ENCODE results near the gene OGDH.
"Not testable (repeated sequence)": the region's sequence is repeated elsewhere in the genome, so short reads cannot be mapped to it uniquely, and the experiment has no call there.

Gene OGDH

DNA sequence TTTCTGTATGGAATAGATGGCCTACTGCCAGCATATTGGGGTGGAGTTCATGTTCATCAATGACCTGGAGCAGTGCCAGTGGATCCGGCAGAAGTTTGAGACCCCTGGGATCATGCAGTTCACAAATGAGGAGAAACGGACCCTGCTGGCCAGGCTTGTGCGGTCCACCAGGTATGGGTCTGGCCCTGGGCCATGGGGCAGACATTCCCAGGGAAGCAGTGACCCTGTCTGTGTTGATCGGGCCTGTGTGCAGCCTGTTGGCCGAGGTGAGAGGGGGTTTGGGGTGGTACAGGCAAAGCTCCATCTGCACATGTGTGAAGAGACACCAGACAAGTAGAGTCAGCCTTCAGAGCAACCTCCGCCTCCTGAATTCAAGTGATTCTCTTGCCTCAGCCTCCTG is 67.3 kb downstream of the OGDH start:
- no peak for DNase-seq

GRCh38 chr7:44674381-44674780 is 68.0 kb downstream of the OGDH start:
- DNase-seq, result no peak

- no peak for DNase-seq
These were observed 70.3 kb downstream of the OGDH start for GRCh38 chr7:44676776-44677175.

GRCh38 chr7:44678101-44678470 is 71.7 kb downstream of the OGDH start:
- DNase-seq, result no peak

- DNase-seq, result no peak
These were observed 72.2 kb downstream of the OGDH start for GRCh38 chr7:44678471-44679179.

GRCh38 chr7:44681645-44682044 is 75.2 kb downstream of the OGDH start:
- no peak for DNase-seq

DNA sequence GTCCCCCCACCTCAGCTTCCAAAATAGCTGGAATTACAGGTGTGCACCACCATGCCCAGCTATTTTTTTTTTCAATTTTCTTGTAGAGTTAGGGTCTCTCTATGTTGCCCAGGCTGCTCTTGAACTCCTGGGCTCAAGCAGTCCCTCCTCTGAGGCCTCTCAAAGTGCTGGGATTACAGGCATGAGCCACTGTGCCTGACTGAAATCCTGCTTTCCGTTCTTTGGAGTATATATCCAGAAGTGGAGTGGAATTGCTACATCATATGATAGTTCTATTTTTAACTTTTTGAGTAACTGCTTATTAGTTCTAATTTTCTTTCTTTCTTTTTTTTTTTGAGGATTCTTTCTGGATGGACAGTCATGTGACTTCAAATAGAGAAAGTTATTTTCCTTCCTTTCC is 79.3 kb downstream of the OGDH start:
- no peak for DNase-seq

- DNase-seq, result no peak
These were observed 83.0 kb downstream of the OGDH start for GRCh38 chr7:44689427-44689826.

GRCh38 chr7:44693641-44694313 is 87.3 kb downstream of the OGDH start:
- DNase-seq, result no peak

GRCh38 chr7:44694326-44694725 is 87.9 kb downstream of the OGDH start:
- DNase-seq, result no peak

- DNase-seq, result no peak
These were observed 88.3 kb downstream of the OGDH start for GRCh38 chr7:44694766-44695165.

- DNase-seq, result no peak
These were observed 89.3 kb downstream of the OGDH start for GRCh38 chr7:44695756-44696155.

GRCh38 chr7:44696728-44697127 is 90.3 kb downstream of the OGDH start:
- DNase-seq, result no peak

DNA sequence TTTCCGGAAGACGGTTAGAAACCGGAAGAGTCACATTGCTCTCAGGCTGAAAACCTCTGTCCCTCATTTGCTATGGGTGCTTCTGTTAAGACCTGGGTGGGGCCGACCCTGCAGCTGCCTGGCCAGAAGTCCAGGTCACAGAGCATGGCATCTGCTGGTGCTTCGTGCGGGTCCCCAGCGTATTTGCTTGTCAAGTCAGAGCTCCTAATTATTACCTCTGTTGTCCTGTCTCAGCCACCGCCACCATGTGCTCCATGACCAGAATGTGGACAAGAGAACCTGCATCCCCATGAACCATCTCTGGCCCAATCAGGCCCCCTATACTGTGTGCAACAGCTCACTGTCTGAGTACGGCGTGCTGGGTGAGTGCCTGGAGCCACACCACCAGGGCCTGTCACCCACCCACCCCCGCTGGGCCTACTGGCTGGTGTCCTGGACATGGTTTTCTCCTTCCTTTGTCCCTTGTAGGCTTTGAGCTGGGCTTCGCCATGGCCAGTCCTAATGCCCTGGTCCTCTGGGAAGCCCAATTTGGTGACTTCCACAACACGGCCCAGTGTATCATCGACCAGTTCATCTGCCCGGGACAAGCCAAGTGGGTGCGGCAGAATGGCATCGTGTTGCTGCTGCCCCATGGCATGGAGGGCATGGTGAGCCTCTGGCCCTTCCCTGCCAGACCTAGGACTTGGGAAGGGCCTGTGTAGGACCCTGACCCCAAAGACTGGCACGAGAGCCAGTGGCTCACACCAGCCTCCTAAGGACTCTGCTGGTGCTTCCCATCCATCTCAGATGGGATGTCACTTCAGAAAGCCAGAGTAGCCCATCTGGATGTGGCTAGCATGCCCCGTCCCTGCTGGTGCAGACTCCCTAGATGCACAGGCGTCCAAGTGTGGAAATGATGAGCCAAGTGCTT is 91.0 kb downstream of the OGDH start:
- DNase-seq, result no peak

- no peak for DNase-seq
These were observed 91.7 kb downstream of the OGDH start for GRCh38 chr7:44698046-44698580.

GRCh38 chr7:44699598-44699997 is 93.2 kb downstream of the OGDH start:
- not testable (repeated sequence) for DNase-seq

GRCh38 chr7:44700322-44700721 is 93.9 kb downstream of the OGDH start:
- DNase-seq, result no peak

GRCh38 chr7:44703391-44703790 is 97.0 kb downstream of the OGDH start:
- DNase-seq, result not testable (repeated sequence)

GRCh38 chr7:44703921-44704320 is 97.5 kb downstream of the OGDH start:
- DNase-seq, result no peak

DNA sequence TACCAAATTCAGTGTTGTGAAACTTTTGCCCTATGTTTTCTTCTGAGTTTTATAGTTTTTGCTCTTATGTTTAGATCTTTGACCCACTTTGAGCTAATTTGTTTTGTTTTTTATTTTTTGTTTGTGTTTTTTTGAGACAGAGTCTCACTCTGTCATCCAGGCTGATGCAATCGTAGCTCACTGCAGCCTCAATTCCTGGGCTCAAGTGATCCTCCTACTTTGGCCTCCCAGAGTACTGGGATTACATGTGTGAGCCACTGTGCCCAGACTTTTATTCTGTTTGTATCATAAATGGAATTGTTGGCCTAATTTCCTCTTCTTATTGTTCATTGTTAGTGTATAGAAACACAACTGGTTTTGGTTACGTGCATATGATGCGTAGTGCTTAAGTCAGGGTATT is 99.0 kb downstream of the OGDH start:
- no peak for DNase-seq

DNA sequence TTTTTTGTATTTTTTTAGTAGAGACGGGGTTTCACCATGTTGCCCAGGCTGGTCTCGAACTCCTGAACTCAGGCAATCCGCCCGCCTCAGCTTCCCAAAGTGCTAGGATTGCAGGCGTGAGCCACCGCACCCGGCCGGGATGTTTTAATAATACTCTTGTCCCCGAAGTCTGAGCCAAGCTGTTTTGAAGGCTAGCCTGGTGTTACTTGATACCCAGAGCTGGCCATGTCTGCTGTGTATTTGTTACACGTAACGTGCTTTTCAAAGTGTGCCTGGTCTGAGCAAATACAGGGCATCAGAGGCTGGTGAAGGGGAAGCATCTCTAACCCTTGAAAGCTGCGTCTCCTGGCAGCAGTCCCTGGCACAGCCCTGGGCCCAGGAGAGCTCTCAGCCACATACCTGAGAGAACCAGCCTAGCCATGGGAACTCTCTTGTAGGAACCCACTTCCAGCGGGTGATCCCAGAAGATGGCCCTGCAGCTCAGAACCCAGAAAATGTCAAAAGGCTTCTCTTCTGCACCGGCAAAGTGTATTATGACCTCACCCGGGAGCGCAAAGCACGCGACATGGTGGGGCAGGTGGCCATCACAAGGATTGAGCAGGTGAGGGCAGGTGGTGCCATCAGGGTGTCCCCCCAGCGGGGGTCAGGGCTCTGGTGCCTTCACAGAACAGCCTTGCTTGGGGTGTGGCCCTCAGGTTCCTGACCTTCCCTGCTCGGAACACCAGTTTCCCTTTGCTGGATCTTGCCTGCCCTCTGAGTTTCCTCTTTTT is 100.5 kb downstream of the OGDH start:
- DNase-seq, result no peak

DNA sequence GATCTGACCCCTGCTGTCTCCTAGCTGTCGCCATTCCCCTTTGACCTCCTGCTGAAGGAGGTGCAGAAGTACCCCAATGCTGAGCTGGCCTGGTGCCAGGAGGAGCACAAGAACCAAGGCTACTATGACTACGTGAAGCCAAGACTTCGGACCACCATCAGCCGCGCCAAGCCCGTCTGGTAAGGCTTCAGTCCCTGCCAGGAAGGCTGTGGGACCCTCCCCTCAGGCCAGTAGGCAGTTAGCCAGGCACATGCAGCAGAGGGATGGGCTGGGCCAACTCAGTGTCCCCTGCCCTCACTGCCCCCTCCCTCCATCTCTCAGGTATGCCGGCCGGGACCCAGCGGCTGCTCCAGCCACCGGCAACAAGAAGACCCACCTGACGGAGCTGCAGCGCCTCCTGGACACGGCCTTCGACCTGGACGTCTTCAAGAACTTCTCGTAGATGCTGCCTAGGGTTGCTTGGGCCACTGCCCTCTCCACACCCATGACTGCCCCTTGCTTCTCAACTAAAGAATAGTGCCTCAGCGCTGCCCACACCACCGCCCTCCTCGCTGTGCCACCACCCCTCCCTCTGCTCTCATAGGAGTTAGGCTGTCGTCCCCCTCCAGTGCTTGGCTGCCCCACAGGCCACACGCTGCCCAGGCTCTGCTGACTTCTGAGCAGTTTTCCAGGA is 101.3 kb downstream of the OGDH start:
- DNase-seq, result no peak
